COLO829 (cell line): Measurements from ENCODE around the gene MAS1L.
A peak's percentile ranks its signal among the peaks of the same experiment; 100 is the strongest.
"Not testable (repeated sequence)": the region's sequence is repeated elsewhere in the genome, so short reads cannot be mapped to it uniquely, and the experiment has no call there.

ENCODE experiments used
- DNase-seq: peaks from one replicate; pipeline ENCODE4 v3.0.0; 2012; ENCODE audit warnings: low spot score

The MAS1L gene

DNA sequence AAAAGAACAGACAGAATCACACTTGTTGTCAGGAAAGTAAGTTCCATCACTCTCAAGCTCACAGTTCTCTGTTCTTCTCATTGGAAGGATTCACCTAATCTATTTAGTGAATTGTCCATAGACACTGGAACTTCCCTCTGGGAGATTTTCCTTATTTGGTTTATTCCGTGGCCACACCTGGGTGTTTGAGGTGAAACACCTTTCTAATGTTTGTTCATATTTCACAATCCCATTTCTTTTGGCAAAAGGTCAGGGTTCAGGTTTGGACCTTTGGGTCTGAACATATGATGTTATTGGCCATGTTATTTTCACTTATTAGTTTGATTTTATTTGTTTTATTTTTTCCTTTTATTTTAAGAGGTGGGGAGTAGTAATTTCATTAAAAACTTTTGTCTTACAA lies 4.0 kb downstream of the MAS1L start:
- no peak for DNase-seq

DNA sequence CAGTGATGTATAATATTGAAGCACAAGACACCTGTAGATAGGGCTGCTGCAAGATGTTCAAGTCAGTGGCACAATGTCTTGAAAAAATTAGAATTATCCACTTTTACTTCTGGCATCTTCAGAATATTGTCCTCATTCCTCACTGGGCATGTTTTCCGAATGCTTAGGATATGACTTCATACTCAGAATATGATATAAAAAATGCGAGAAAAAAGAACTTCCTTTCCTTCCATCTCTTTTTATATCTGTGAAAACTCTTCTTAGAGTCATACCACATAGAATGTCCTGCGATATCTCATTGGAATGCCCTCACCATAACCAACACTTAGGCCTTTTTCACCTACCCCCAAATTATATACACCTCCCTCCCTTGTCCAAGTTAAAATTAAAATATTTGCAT lies 4.6 kb downstream of the MAS1L start:
- no peak for DNase-seq

DNA sequence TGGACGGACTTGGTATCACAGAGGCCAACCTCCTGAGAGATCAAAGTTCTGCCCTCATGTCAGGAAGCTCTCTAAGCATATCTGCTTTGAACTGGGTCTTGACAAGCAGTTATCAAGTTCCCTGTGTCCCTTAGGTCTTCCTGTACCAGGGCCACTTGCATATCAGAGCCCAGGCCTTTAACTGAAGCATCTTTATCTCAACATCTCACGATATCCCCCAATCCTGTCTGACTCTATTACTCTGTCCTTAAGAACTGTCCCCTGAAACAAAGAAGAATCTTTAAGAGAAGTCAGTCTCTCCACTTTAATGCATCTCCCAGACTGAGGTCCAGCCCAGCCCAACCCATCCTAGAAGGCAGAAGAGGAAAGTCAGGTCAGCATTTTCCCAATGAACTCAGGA lies 8.2 kb downstream of the MAS1L start:
- no peak for DNase-seq

DNA sequence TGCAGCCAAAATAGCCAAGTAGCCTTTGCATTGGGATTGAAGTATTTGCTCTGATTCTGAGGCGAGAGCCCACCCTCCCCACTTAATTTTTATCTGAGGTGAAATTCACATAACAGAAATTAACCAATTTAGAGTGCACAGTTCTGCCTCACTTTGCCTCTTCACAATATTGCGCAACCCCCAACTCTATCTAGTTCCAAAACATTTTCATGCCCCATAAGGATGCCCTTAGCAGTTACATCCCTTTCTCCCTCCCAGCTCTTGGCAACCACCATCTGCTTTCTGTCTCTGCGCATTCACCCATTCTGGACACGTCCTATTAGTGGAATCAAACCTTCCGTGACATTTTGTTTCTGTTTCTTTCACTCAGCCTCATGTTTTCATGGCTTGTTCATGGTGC lies 9.0 kb downstream of the MAS1L start:
- no peak for DNase-seq

GRCh38 chr6:29477923-29478450 lies 9.8 kb downstream of the MAS1L start:
- DNase-seq = no peak

- no peak for DNase-seq
These were observed 12.8 kb downstream of the MAS1L start for GRCh38 chr6:29474996-29475395.

DNA sequence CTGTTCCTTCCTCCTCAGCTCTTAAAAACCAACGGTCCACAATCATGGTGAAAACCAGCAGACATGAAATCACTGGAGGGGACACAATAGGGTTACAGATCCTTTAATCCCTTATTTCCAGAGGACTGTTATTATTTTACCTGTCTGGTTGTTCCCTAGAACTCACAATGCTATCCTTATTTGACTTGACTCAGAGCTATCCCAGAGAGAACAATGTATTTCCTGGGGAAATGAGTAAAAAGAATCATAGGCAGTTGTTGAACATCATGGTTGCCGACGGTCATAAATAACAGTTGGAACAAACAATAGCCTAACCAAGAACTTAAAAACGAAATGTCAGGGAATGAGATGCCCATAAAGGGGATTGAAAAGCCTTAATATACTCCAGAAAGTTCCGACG lies 21.5 kb downstream of the MAS1L start:
- DNase-seq = no peak

DNA sequence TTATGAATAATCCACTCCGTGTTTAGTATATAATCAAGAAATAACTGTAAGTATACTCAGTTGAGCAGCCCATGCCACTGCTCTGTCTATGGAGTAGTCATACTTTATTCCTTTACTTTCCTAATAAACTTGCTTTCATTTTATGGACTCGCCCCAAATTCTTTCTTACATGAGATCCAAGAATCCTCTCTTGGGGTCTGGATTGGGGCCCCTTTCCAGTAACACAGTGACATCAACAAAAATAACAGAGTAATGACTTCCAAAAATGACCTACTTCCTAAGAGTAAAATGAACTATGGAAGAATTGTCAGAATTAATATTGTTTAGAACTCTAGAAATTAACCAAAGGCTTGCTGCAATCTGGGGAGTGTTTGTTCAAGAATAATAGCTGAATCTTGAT lies 22.0 kb downstream of the MAS1L start:
- no peak for DNase-seq

GRCh38 chr6:29465279-29465678 lies 22.5 kb downstream of the MAS1L start:
- no peak for DNase-seq

- no peak for DNase-seq
These were observed 25.7 kb downstream of the MAS1L start for GRCh38 chr6:29462022-29462421.

DNA sequence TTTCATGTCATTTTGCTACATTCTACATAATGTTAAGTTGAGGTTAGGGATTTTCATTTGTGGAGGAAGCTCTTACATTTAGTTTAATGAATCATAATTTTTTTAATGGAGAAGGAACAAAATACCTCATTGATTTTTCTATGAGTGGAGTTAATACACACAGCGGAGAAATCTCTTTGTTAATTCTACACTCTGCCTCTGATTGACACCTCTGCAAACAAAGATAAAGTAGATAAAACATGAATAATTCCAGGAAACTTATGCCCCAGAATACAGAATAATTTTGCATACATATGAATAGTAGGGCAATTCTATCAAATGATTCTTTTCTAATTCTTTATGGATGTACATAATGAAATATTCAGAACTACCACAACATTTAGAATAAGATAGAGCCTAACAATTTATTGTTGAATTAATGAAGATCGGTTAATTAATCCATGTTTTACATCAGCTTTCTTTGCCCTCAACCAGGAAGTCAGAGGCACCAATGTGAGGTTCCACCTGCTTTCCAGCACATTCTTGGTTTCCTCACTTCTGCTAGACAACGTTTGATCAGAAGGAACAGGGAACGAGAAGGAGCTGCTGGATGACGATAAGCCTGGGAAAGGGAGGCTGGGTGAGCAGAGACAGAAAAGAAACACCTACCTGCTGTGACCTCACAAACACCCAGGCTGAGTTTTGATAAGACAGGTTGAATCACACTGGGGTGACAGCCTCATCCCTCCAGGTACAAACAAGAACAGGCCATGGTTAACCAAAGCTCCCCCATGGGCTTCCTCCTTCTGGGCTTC lies 26.5 kb downstream of the MAS1L start:
- no peak for DNase-seq

GRCh38 chr6:29456971-29457370 lies 30.8 kb downstream of the MAS1L start, which contains the start of the genes OR11A1 and OR2H1:
Gene OR11A1, minus strand, starts transcription at chr6:29457071. Its CDS starts 29,430 bp downstream, at chr6:29427641.
Gene OR2H1, plus strand, starts transcription at chr6:29457155. Its CDS starts 4,615 bp downstream, at chr6:29461770.
- no peak for DNase-seq

DNA sequence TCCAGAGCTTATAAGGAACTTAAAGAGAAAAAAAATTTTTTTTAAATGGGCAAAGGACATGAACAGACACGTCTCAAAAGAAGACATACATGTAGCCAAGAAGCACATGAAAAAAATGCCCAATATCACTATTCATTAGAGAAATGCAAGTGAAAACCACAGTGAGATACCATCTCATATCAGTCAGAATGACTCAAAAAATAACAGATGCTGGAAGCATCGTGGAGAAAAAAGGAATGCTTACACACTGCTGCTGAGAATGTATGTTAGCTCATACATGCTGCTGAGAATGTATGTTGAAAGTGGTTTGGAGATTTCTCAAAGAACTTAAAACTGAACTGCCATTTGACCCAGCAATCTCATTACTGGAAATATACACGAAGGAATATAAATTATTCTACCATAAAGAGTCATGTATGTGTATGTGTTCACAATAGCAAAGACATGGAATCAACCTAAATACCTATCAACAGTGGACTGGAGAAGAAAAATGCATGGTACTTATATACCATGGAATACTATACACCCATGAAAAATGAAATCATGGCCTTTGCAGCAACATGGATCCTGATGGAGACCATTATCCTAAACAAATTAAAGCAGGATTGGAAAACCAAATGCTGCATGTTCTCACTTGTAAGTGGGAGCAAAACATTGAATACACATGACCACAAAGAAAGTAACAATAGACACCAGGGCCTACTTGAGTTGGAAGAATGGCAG lies 36.1 kb downstream of the MAS1L start:
- DNase-seq = no peak

DNA sequence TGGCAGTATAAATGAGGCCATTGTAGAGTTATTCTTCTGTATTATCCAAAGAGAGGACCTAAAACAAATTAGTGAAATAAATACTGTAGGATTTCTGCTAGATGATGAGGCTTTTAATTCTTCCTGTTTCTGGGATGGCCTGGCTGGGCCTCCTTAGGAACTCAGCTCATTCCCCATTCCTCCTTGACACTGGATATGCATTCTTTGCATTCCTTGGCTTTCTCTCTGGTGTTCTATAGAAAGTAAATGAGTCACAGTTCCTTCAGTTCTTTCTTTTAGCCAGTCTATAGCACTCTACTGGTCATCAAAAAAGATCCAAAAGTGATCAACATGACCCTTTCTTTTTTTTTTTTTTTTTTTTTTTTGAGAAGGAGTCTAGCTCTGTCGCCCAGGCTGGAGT lies 40.1 kb downstream of the MAS1L start:
- peak; percentile 57 for DNase-seq

- DNase-seq = not testable (repeated sequence)
These were observed 43.7 kb downstream of the MAS1L start for GRCh38 chr6:29444031-29444430.

- no peak for DNase-seq
These were observed 45.0 kb downstream of the MAS1L start for GRCh38 chr6:29442719-29443118.

GRCh38 chr6:29439006-29439405 lies 48.8 kb downstream of the MAS1L start, which contains the start of gene OR10C1:
Gene OR10C1, plus strand, starts transcription at chr6:29439306. Its CDS starts 710 bp downstream, at chr6:29440016.
- DNase-seq = no peak

DNA sequence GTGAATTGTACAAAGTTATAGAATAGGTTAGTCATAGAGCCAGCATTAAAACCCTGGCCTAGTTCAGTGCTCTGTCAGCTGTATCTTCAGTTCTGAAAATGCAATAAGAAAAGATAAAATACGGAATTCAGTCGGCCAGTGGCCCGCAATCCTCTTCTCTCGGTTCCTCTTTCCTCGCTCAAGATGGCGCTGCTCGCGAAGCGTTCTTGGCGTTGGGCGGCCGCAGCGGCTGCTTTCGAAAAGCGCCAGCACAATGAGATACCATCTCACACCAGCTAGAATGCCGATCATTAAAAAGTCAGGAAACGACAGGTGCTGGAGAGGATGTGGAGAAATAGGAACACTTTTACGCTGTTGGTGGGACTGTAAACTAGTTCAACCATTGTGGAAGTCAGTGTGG lies 51.0 kb downstream of the MAS1L start:
- not testable (repeated sequence) for DNase-seq
